CD8-positive, alpha-beta memory T cell (primary cell): ENCODE data around the gene KLC4. TPM values are rescaled to one million over a fixed set of nuclear protein-coding genes. Genes with fewer than 3 reads are reported as not detected.
"Not testable (repeated sequence)": the region's sequence is repeated elsewhere in the genome, so short reads cannot be mapped to it uniquely, and the experiment has no call there.

Experiments
- CTCF ChIA-PET: fragments of 350-600 bp; sonication (Branson Sonifier 250); formaldehyde crosslinking; loops from one replicate; lab custom pipeline; 2021; ENCODE audit warnings: antibody characterized with exemption; lab: Charles Lee
- POLR2A ChIA-PET: fragments of 350-600 bp; sonication (Branson Sonifier 250); formaldehyde crosslinking; loops from one replicate; lab custom pipeline; 2021; ENCODE audit warnings: antibody characterized with exemption; lab: Charles Lee
- DNase-seq, 5 donors: peaks; one replicate each; pipeline versions ENCODE4 v3.0.0 to v3.0.0-alpha.2; 2020 to 2022; ENCODE audit warnings: mixed read lengths in 1 of 5
- H3K27ac ChIP-seq: one replicate; pipeline ENCODE4 v1.7.0; 2013; ENCODE audit warnings: low read depth, mild to moderate bottlenecking, low read length, moderate library complexity
- H3K27me3 ChIP-seq: 2 replicates; pipeline ENCODE4 v1.7.0; 2013; ENCODE audit warnings: low read length, mild to moderate bottlenecking; ENCODE audit not compliant: insufficient read depth, poor library complexity, severe bottlenecking
- H3K36me3 ChIP-seq: 2 replicates; pipeline ENCODE4 v1.7.0; 2013; ENCODE audit warnings: mild to moderate bottlenecking, low read length, moderate library complexity; ENCODE audit not compliant: insufficient read depth
- H3K4me1 ChIP-seq: 2 replicates; pipeline ENCODE4 v1.7.0; 2013; ENCODE audit warnings: mild to moderate bottlenecking, low read length, moderate library complexity; ENCODE audit not compliant: insufficient read depth
- H3K4me3 ChIP-seq: 2 replicates; pipeline ENCODE4 v1.7.0; 2013; ENCODE audit warnings: mild to moderate bottlenecking, low read length
- H3K9me3 ChIP-seq: 2 replicates; pipeline ENCODE4 v1.7.0; 2013; ENCODE audit warnings: mild to moderate bottlenecking, low read length
- H3K27ac Mint-ChIP-seq, 8 donors: one replicate each; pipeline ENCODE4 v1.8.0; 2020 to 2021; ENCODE audit warnings: mixed read lengths in 8 of 8, mild to moderate bottlenecking in 6 of 8, inconsistent platforms in 3 of 8, moderate library complexity in 3 of 8
- H3K27me3 Mint-ChIP-seq, 2 donors: one replicate each; pipeline ENCODE4 v1.8.0; 2020 to 2021; ENCODE audit warnings: mixed read lengths in 2 of 2, mild to moderate bottlenecking in 1 of 2, moderate library complexity in 1 of 2
- H3K36me3 Mint-ChIP-seq, 3 donors: one replicate each; pipeline ENCODE4 v1.8.0; 2020 to 2021; ENCODE audit warnings: mixed read lengths in 3 of 3, inconsistent platforms in 1 of 3, mild to moderate bottlenecking in 1 of 3
- H3K4me1 Mint-ChIP-seq, 3 donors: one replicate each; pipeline ENCODE4 v1.8.0; 2020 to 2021; ENCODE audit warnings: mixed read lengths in 3 of 3, inconsistent platforms in 1 of 3, mild to moderate bottlenecking in 1 of 3
- H3K4me3 Mint-ChIP-seq, 7 donors: one replicate each; pipeline ENCODE4 v1.8.0; 2020 to 2021; ENCODE audit warnings: mixed read lengths in 7 of 7, mild to moderate bottlenecking in 6 of 7, moderate library complexity in 4 of 7, inconsistent platforms in 2 of 7
- H3K9me3 Mint-ChIP-seq, 5 donors: one replicate each; pipeline ENCODE4 v1.8.0; 2020 to 2022; ENCODE audit warnings: mixed read lengths in 5 of 5, mild to moderate bottlenecking in 3 of 5, moderate library complexity in 2 of 5, inconsistent platforms in 1 of 5
- polyA plus RNA-seq: library from polyadenylated mRNA; unstranded; fragments of 300-500 nt; fragmentation: Illumina TruSeq; gene quantifications from one replicate; pipeline ENCODE4 v1.2.3, GENCODE V29; 2021
- total RNA-seq, 2 experiments: library from RNA; stranded (reverse); gene quantifications; one replicate each; pipeline ENCODE4 v1.2.3, GENCODE V29; 2021

The KLC4 gene
- total and polyA plus RNA-seq, 3 experiments from 2014 or later: 11.1 to 12.3 (median 11.6) TPM

DNA sequence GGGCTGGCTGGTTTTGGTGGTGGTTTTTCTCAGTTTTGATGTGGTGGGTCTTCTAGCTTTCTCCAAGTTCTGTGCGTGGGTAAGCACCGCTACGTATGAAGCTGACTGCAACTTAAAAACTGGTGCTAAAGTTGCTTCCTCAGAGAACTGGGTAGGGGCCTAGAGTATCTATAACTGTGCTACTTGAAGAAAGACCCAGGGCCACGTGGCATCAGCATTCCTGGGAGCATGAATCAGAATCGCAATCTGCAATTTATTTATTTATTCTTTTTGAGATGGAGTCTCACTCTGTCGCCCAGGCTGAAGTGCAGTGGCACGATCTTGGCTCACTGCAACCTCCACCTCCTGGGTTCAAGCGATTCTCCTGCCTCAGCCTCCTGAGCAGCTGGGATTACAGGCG lies 22.5 kb downstream of the KLC4 start:
- Mint-ChIP-seq H3K27me3 (peaks cover 12 to 35% of the 10 kb centered on the region in 2 donors), H3K4me1 (peaks cover 0 to 12% (median 6%) of the 10 kb centered on the region in 3 donors)
- H3K36me3 Mint-ChIP-seq, H3K27ac Mint-ChIP-seq, H3K4me3 ChIP-seq, H3K9me3 Mint-ChIP-seq, H3K4me1 ChIP-seq, DNase-seq, H3K4me3 Mint-ChIP-seq, H3K9me3 ChIP-seq, CTCF ChIA-PET, H3K27ac ChIP-seq, POLR2A ChIA-PET, H3K36me3 ChIP-seq, H3K27me3 ChIP-seq: not testable (repeated sequence)

- Histone ChIP-seq H3K27me3 (no peaks in the 10 kb centered on the region), H3K9me3 (no peaks in the 10 kb centered on the region), H3K36me3 (no peaks in the 10 kb centered on the region), H3K27ac (no peak overlapping the region), H3K4me3 (no peak overlapping the region), H3K4me1 (no peaks in the 10 kb centered on the region)
- no peak overlapping the region for H3K4me3 Mint-ChIP-seq
- H3K4me1 Mint-ChIP-seq: peaks cover 0 to 1% (median 1%) of the 10 kb centered on the region in 3 donors
- H3K27ac Mint-ChIP-seq: no peak overlapping the region
- POLR2A ChIA-PET: no interaction called here
- H3K36me3 Mint-ChIP-seq: no peaks in the 10 kb centered on the region
- H3K9me3 Mint-ChIP-seq: no peaks in the 10 kb centered on the region
- DNase-seq: no peak
- peaks cover 4 to 25% of the 10 kb centered on the region in 2 donors for H3K27me3 Mint-ChIP-seq
- CTCF ChIA-PET: no interaction called here
Observed at GRCh38 chr6:43082806-43083655, 23.6 kb downstream of the KLC4 start.

GRCh38 chr6:43086022-43086658 lies 26.7 kb downstream of the KLC4 start:
- Histone ChIP-seq H3K9me3 (no peaks in the 10 kb centered on the region), H3K27ac (no peak overlapping the region), H3K4me1 (no peaks in the 10 kb centered on the region), H3K36me3 (no peaks in the 10 kb centered on the region), H3K27me3 (no peaks in the 10 kb centered on the region), H3K4me3 (no peak overlapping the region)
- ChIA-PET CTCF (no interaction called here), POLR2A (interaction anchor here (0.7 kb wide), 1 partner anchor 31 kb away, joined by 7 read pairs; no protein-coding TSS in a partner anchor)
- peak overlapping the region in 2 of 8 donors; percentile 43 to 70 for H3K27ac Mint-ChIP-seq
- H3K27me3 Mint-ChIP-seq: peaks cover 1 to 11% of the 10 kb centered on the region in 2 donors
- no peaks in the 10 kb centered on the region for H3K4me1 Mint-ChIP-seq
- no peaks in the 10 kb centered on the region for H3K36me3 Mint-ChIP-seq
- no peak overlapping the region for H3K4me3 Mint-ChIP-seq
- DNase-seq: no peak
- H3K9me3 Mint-ChIP-seq: no peaks in the 10 kb centered on the region

DNA sequence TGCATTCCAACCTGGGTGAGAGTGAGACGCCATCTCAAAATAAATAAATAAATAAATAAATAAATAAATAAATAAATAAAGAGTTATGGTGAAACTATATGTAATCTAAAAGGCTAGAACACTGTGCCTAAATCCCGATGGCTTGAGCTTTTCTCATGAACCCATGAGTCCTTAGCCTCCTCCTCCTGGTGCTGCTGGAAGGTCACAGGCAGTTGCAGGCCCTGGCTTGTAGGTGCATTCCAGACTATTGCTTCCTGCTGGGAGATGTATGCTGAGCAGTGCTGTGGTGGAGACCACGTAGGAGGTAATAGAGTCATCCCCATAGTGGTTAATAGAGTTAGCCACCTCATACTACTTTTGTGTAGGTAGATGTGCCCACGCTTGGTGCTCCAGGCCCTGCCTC lies 29.2 kb downstream of the KLC4 start:
- no peaks in the 10 kb centered on the region for H3K36me3 Mint-ChIP-seq
- Histone ChIP-seq H3K27ac (no peak overlapping the region), H3K4me1 (no peaks in the 10 kb centered on the region), H3K4me3 (no peak overlapping the region), H3K27me3 (no peaks in the 10 kb centered on the region), H3K36me3 (no peaks in the 10 kb centered on the region), H3K9me3 (no peaks in the 10 kb centered on the region)
- no peaks in the 10 kb centered on the region for H3K9me3 Mint-ChIP-seq
- H3K27me3 Mint-ChIP-seq: peaks cover 1 to 8% of the 10 kb centered on the region in 2 donors
- CTCF ChIA-PET: interaction anchor here (0.9 to 1.3 kb wide), 2 partner anchors 8 to 10 kb away, joined by 3 to 4 read pairs; no protein-coding TSS in a partner anchor
- POLR2A ChIA-PET: no interaction called here
- DNase-seq: no peak
- no peak overlapping the region for H3K4me3 Mint-ChIP-seq
- no peak overlapping the region for H3K27ac Mint-ChIP-seq
- peaks cover 8 to 14% (median 12%) of the 10 kb centered on the region in 3 donors for H3K4me1 Mint-ChIP-seq

DNA sequence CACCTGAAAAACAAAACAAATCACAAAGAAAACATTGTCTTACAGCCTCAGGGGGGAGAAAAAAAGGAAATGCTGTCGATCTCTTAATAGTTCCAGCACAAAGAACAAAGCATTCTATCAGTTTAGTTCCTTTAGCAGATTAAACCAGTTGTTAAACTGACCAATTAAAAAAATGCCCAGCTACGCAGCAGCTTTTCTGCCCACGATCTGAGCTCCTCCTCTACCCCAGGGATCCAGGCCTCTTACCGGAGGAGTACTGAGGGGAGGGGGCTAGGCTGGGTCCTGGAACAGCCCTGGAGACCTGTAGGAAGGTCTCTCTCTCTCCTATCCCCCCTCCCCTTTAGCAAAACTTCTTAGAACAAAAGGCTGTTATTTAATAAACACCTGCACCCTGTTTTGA lies 30.0 kb downstream of the KLC4 start:
- CTCF ChIA-PET: interaction anchor here (0.9 kb wide), 1 partner anchor 9 kb away, joined by 4 read pairs; no protein-coding TSS in a partner anchor
- Mint-ChIP-seq H3K4me3 (no peak overlapping the region), H3K27me3 (peaks cover 1 to 3% of the 10 kb centered on the region in 2 donors), H3K27ac (no peak overlapping the region), H3K9me3 (no peaks in the 10 kb centered on the region), H3K36me3 (no peaks in the 10 kb centered on the region), H3K4me1 (peaks cover 8 to 20% (median 18%) of the 10 kb centered on the region in 3 donors)
- Histone ChIP-seq H3K27me3 (no peaks in the 10 kb centered on the region), H3K36me3 (no peaks in the 10 kb centered on the region), H3K27ac (no peak overlapping the region), H3K4me1 (no peaks in the 10 kb centered on the region), H3K9me3 (no peaks in the 10 kb centered on the region), H3K4me3 (no peak overlapping the region)
- POLR2A ChIA-PET: no interaction called here
- no peak for DNase-seq

DNA sequence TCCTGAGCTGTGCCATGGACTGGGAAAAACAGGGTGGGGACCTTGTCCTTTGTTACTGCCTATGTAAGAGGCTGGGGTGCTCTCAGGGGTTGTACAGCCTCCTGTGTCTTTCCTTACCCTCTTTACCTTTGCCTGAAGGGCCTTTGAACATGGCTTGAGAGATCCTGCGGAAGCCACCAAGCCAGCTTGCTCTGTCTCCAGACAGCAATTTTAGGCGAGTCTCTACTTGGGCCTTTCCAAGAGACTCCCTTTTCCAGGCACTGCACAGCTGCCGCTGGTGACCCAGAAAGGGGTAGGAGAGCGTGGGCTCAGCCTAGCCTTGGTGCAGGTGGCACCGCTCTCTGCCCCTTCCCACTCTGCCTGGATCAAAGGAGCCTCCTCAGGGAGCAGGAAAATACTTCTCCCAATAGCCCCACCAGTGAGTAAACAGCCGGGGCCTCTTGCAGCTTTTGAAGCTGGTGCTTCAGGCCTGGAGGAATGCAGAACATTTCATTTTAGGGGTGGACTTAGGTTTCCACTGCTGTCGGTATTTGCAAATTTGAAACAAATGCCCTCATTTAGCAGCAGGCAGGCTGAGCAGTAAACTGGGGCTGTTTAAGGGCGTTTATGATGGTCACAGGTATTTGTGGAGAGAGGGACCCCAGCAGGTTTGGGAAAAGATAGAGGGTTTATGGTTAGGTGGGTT lies 30.6 kb downstream of the KLC4 start:
- H3K4me1 ChIP-seq: no peaks in the 10 kb centered on the region
- ChIA-PET CTCF (no interaction called here), POLR2A (no interaction called here)
- Mint-ChIP-seq H3K27me3 (peaks cover 0 to 1% of the 10 kb centered on the region in 2 donors), H3K4me3 (no peak overlapping the region), H3K27ac (no peak overlapping the region), H3K9me3 (no peaks in the 10 kb centered on the region), H3K4me1 (peaks cover 8 to 20% (median 18%) of the 10 kb centered on the region in 3 donors), H3K36me3 (no peaks in the 10 kb centered on the region)
- H3K27me3 ChIP-seq: no peaks in the 10 kb centered on the region
- DNase-seq: no peak
- H3K36me3 ChIP-seq: no peaks in the 10 kb centered on the region
- no peak overlapping the region for H3K27ac ChIP-seq
- no peaks in the 10 kb centered on the region for H3K9me3 ChIP-seq
- H3K4me3 ChIP-seq: no peak overlapping the region

- no peak overlapping the region for H3K4me3 Mint-ChIP-seq
- CTCF ChIA-PET: no interaction called here
- DNase-seq: no peak
- POLR2A ChIA-PET: no interaction called here
- H3K4me1 ChIP-seq: no peaks in the 10 kb centered on the region
- no peaks in the 10 kb centered on the region for H3K27me3 ChIP-seq
- no peak overlapping the region for H3K27ac ChIP-seq
- peaks cover 8 to 20% (median 18%) of the 10 kb centered on the region in 3 donors for H3K4me1 Mint-ChIP-seq
- H3K36me3 ChIP-seq: no peaks in the 10 kb centered on the region
- H3K27ac Mint-ChIP-seq: no peak overlapping the region
- no peaks in the 10 kb centered on the region for H3K36me3 Mint-ChIP-seq
- H3K9me3 ChIP-seq: no peaks in the 10 kb centered on the region
- no peaks in the 10 kb centered on the region for H3K9me3 Mint-ChIP-seq
- H3K4me3 ChIP-seq: no peak overlapping the region
- peaks cover 0 to 1% of the 10 kb centered on the region in 2 donors for H3K27me3 Mint-ChIP-seq
Observed at GRCh38 chr6:43090559-43090956, 31.1 kb downstream of the KLC4 start.

GRCh38 chr6:43091020-43091419 lies 31.6 kb downstream of the KLC4 start:
- H3K4me1 ChIP-seq: no peaks in the 10 kb centered on the region
- Mint-ChIP-seq H3K4me1 (peaks cover 8 to 20% (median 18%) of the 10 kb centered on the region in 3 donors), H3K36me3 (no peaks in the 10 kb centered on the region)

More at GRCh38 chr6:43091020-43091419, 31.6 kb downstream of the KLC4 start:
- CTCF ChIA-PET: no interaction called here
- Mint-ChIP-seq H3K27ac (no peak overlapping the region), H3K9me3 (no peaks in the 10 kb centered on the region), H3K27me3 (peaks cover 0 to 1% of the 10 kb centered on the region in 2 donors), H3K4me3 (no peak overlapping the region)
- H3K27ac ChIP-seq: no peak overlapping the region
- POLR2A ChIA-PET: no interaction called here
- no peaks in the 10 kb centered on the region for H3K27me3 ChIP-seq
- H3K9me3 ChIP-seq: no peaks in the 10 kb centered on the region
- H3K4me3 ChIP-seq: no peak overlapping the region
- no peak for DNase-seq
- H3K36me3 ChIP-seq: no peaks in the 10 kb centered on the region
